GM19025 (cell line): ENCODE measurements around the gene OR2AP1.
A peak's percentile ranks its signal among the peaks of the same experiment; 100 is the strongest.
"Not testable (repeated sequence)": the region's sequence is repeated elsewhere in the genome, so short reads cannot be mapped to it uniquely, and the experiment has no call there.

Experiments used
- ATAC-seq: cut with Tn5 transposase; IDR thresholded peaks from one replicate; pipeline ENCODE4 v1.9.1; 2021; ENCODE audit warnings: mild to moderate bottlenecking, low read depth, moderate library complexity; ENCODE audit not compliant: unreplicated experiment

The OR2AP1 gene

DNA sequence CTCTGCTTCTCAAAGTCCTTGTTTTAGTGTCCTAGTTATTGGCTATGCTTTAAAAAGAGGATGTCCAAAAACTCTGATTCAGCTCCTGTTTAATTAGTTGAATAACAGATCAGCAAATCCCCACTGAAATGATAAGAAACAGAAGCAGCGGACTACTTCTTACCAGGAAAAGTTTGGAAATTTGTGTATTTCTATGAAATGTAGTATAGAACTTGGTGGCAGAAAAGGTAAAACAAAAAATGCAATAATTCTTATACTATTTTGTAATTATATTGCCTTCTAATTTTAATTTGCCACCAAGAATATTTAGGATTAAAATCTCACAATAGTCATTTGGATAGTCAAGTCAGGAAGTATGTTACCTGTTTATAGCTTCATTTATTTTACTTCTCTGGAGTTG, at the start of gene OR2AP1:
Gene OR2AP1 (plus strand): TSS at position 301 of the 400 bp plus-strand sequence. CDS start 1,947 bp downstream, outside the sequence.
- ATAC-seq: no peak

DNA sequence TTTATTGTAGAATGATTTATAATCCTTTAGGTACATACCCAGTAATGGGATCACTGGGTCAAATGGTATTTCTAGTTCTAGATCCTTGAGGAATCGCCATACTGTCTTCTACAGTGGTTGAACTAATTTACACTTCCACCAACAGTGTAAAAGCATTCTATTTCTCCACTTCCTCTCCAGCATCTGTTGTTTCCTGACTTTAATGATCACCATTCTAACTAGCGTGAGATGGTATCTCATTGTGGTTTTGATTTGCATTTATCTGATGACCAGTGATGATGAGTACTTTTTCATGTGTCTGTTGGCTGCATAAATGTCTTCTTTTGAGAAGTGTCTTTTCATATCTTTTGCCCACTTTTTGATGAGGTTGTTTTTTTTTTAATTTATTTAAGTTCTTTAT, 24.0 kb upstream of the OR2AP1 start:
- not testable (repeated sequence) for ATAC-seq

DNA sequence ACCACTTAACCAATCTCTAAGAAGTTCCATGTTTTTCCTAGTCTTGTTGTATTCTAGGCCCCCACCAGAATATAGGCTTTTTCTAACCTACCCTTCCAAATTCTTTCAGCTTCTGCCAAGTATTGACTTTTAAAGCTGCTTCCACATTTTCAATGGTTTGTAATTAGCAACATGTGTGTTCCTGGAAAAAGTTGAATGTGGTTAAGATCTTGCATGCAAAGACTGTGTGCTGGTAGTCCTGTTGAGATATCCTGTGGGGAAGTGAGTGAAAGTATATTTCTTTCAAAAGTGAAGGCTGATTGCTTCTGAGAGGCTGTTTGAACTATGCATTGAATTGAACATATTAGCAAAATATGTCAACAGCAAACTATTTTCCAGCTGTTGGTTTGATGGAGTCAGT, 23.5 kb upstream of the OR2AP1 start:
- no peak for ATAC-seq

DNA sequence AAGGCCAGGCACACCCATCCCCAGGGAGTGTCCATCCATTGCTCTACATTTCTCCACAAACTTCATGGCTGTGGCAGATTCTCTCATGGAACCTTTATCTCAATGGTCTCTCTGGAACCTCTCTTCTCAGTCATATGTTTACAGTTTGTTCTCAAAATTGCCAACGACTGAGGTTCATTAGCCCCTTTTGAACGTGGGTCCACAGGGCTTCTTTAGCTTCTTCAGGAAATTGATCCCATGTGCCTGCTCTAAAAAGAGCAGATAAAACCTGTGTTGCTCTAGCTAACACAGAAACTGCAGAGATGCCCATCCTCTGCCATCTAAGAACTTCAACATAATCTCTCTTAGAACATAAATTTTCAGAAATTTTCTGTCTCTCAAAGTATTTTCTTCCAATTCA, 23.0 kb upstream of the OR2AP1 start, which contains the start of gene OR6C4:
Gene OR6C4 (plus strand): TSS at position 301 of the 400 bp plus-strand sequence. CDS start 1,625 bp downstream, outside the sequence.
- ATAC-seq: no peak

DNA sequence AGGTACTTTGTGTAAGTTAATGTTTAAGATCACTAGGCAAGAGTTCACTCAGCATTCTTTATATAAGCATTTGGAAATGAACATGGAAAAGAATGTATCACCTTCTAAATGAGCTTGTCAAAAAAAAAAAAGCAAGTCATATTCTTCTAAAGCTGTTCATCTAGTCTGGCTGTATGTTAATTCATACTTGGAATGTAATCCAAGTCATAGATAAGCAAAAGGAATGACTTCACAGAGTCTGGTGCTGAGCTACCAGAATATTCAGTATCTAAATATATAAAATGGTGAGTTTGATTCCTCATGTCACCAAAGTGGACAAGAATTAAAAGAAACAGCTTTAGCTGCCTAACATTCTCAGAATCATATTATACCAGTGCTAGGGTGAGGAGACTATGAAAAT, 18.0 kb upstream of the OR2AP1 start:
- ATAC-seq: no peak

DNA sequence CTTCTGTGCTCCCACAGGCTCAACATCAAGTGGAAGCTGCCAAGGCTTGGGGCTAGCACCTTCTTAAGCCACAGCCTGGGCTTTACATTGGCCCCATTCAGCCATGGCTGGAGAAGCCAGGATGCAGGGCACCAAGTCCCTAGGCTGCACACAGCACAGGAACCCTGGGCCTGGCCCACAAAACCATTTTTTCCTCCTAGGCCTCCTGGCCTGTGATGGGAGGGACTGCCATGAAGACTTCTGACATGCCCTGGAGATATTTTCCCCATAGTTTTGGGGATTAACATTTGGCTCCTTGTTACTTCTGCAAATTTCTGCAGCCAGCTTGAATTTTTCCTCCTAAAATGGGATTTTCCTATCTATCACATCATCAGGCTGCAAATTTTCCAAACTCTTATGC, 2.2 kb upstream of the OR2AP1 start:
- not testable (repeated sequence) for ATAC-seq

DNA sequence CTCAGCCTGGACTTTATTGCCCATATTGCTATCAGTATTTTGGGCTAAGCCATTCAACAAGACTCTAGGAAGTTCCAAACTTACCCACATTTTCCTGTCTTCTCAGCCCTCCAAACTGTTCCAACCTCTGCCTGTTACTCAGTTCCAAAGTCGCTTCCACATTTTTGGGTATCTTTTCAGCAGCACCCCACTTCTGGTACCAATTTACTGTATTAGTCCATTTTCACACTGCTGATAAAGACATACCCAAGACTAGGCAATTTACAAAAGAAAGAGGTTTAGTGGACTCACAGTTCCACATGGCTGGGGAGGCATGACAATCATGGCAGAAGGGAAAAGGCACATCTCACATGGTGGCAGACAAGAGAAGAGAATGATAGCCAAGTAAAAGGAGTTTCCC, 1.6 kb upstream of the OR2AP1 start:
- not testable (repeated sequence) for ATAC-seq

DNA sequence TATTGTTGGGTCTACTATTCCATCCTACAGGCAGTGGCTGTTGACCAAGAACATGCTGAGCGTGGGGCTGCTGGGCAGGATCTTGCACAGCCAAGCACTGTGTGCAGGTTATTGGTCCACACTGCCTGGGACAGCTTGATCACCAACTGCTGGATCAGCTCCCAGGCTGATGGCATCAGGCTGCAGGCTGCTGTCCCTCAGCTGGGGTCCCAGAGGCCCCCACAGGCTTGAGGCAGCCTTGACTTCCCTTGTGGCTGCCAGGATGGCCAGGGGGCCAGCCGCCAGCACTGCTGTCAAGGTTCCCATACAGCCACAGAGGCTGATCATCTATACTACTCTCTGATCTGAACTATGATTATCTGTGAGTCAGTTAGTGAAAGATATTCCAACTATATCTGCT, 9.8 kb downstream of the OR2AP1 start:
- ATAC-seq: no peak

DNA sequence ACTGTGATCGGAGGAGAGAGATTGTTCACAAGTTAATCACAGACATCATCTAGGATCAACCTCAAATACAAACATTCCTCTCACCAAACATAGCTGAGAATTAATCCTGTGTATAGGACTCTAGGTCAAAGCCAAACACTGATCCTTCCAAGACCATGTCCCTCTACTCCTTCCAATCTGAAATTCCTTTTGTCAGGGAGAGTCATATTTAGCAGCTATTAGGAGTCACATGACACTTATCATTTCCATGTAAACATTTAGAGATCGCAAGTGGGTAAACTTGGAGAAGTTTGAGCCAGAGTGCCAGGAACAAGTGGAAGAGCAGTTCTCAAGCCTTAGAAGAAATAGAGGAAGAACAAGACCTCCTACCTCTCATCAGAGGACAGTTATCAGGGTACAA, 13.5 kb downstream of the OR2AP1 start:
- no peak for ATAC-seq

DNA sequence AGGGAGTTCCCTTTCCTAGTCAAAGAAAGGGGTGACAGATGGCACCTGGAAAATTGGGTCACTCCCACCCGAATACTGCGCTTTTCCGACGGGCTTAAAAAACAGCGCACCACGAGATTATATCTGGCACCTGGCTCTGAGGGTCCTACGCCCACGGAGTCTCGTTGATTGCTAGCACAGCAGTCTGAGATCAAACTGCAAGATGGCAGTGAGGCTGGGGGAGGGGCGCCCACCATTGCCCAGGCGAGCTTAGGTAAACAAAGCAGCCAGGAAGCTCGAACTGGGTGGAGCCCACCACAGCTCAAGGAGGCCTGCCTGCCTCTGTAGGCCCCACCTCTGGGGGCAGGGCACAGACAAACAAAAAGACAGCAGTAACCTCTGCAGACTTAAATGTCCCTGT, 17.9 kb downstream of the OR2AP1 start:
- ATAC-seq: not testable (repeated sequence)

DNA sequence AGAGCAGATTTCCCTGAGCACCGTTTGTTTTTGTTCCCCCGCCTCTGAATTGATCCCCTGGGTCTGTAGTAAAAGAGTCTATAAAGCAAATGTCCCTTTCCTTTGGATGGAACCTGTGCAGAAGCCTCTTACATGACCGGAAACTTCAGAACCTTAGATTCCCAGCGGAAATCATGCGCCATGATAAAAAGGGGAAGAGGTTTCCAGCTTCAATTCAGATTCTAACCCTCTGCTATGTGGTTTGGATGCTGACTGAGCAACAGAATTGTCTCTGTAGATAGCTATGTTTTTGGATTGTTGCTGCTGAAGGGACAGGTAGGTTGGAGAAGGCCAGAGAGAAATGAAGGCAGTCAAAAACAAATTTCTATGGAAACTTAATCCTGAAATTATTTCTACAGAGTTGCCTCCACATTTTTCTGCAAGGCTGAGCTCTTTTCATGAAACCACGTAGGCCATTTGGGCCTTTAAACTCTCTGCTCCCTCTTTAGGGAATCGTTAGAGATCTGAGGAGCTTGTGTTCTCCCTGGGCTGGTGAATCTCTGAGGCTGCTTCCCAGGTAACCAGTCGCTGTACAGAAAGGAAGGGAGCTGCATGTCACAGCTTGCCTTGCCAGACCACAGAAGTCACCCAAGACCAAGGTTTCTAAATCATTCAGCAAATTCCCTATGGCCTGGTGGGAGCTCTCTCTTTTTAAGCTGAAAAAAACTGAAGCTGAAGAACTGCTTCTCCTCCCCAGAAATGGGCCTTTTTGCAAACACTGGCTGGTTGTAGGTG, 35.7 kb downstream of the OR2AP1 start:
- ATAC-seq: no peak

DNA sequence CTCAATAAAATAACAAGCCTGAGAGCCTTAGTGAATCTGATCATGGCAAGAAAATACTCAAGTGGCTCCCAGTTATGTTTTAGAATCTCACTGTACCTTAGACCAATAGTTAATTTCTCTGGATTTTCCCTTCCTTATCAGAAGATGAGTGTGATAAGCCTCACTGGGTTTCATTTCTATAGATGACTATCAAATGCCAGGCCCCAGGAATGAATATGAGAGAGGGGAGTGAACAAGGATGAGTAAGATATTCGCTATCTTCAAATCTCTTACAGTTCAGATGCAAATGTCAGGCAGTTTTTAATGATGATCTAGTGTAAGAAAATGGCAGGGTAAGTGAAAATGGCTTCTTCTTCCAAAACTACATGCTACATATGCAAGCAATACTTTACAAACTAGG, 38.3 kb downstream of the OR2AP1 start:
- ATAC-seq: no peak

DNA sequence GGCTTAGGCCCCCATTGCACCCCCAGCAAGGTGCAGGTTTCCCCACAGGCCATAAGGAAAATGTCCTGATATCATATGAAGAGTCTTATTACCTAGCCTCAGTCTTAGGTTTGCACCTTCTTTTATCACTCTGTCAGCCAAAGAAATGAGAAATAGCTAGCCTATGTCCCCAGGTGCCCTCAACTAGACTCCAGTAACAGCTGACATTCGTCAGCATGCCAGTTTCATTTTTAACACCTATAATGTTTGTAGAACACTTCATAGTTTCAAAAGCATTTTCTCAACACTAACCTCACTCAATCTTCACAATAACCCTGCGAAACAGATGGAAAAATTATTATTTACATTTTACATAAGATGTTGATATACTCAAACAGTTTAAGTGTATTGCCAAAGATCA, 40.4 kb downstream of the OR2AP1 start:
- no peak for ATAC-seq

DNA sequence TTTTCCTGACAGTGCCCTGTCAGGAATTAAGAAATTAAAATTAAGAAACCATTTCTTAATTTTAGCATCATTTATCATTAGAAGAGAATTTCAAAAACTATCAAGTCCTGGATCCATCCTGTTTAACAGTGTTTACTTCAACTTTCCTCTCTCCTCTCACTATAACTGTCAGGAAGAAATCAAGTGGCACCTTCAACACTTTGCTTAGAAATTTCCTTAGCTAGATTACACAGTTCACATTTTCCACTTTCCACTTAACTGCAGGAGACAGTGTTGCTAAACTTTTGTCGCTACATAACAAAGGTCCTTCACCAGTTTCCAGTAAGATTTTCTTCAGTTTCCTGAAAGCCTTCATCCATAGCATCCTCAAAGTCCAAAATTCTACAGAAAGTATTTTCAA, 42.5 kb downstream of the OR2AP1 start:
- no peak for ATAC-seq

DNA sequence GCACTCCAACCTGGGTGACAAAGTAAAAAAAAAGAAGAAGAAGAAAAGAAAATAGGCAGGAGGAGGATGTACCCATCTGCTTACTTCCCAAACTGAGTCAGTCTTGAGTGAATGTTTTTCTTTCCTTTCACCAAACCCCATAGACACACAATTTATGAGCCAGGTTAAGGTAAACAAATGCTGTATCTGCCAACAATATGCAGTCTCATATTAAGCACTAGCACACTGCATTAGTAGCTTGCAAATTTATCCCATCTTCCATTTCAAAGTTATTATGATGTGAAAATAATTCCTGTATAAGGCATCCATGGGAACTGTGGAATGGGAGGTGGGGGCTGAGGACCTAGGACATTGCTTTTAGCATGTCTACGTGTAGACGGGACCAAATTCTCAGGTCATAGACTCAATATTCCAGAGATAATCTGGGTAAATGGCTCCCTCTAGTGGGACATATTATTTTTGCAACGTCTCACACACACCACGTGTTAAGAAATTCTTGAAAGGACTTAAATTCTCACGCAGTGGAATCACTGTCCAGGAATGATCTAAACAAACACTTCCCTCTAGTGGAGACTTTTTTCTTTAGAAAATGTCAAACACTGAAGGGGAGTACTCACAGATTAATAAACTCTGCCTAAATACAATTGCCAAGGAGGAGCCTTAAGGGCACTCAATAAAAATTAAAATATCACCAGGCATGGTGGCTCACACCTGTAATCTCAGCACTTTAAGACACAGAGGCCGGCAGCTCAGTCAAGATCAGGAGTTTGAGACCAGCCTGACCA, 47.3 kb downstream of the OR2AP1 start:
- peak; percentile 55 for ATAC-seq

DNA sequence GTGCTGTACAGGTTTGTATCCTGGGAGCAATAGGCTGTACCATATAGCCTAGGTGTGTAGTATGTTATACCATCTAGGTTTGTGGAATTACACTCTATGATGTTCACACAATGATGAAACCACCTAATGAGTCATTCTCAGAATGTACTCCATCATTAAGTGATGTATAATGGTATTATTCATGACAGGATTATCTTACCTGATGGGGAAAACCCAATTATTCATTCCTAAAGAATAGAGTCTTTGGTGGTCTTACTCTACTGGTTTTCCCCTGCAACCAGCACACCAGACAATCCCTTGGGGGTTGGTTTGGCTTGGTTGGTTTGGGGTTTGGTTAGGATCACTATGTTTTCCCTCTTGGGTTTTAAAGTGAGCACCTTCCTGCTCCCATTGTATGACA, 51.8 kb downstream of the OR2AP1 start:
- peak; percentile 71 for ATAC-seq
